GM06990 (cell line): ENCODE measurements around the gene NAV3.

Source experiments
- DNase-seq: peaks from one replicate; pipeline ENCODE4 v3.0.0-alpha.2; 2011; ENCODE audit not compliant: insufficient read length; ENCODE audit errors: extremely low read depth
- H3K27me3 ChIP-seq: replicated peaks from 2 replicates; pipeline ENCODE4 v1.6.0; 2011; ENCODE audit warnings: low read length; ENCODE audit not compliant: control insufficient read depth, insufficient read depth
- H3K36me3 ChIP-seq: 2 replicates; pipeline ENCODE4 v1.5.1; 2011; ENCODE audit warnings: low read length; ENCODE audit not compliant: control insufficient read depth, insufficient read depth
- H3K4me3 ChIP-seq: replicated peaks from 2 replicates; pipeline ENCODE4 v1.5.1; 2011; ENCODE audit warnings: low read depth, mild to moderate bottlenecking, control low read depth, low read length
- TF ChIP-seq, protein P1 (sequence below): IDR thresholded peaks from 2 replicates; pipeline ENCODE4 v1.5.1; 2011; ENCODE audit warnings: low read length, control low read depth, mild to moderate bottlenecking, inconsistent platforms; ENCODE audit not compliant: insufficient read depth, poor library complexity, severe bottlenecking

Gene NAV3

GRCh38 chr12:77813558-77813957 lies 17.1 kb upstream of the NAV3 start:
- Histone ChIP-seq H3K4me3 (no peak overlapping the region), H3K27me3 (no peaks in the 10 kb centered on the region), H3K36me3 (no peaks in the 10 kb centered on the region)
- no peak for DNase-seq
- TF ChIP-seq, protein P1, sequence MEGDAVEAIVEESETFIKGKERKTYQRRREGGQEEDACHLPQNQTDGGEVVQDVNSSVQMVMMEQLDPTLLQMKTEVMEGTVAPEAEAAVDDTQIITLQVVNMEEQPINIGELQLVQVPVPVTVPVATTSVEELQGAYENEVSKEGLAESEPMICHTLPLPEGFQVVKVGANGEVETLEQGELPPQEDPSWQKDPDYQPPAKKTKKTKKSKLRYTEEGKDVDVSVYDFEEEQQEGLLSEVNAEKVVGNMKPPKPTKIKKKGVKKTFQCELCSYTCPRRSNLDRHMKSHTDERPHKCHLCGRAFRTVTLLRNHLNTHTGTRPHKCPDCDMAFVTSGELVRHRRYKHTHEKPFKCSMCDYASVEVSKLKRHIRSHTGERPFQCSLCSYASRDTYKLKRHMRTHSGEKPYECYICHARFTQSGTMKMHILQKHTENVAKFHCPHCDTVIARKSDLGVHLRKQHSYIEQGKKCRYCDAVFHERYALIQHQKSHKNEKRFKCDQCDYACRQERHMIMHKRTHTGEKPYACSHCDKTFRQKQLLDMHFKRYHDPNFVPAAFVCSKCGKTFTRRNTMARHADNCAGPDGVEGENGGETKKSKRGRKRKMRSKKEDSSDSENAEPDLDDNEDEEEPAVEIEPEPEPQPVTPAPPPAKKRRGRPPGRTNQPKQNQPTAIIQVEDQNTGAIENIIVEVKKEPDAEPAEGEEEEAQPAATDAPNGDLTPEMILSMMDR = no peak

GRCh38 chr12:77814386-77814785 lies 16.3 kb upstream of the NAV3 start:
- no peak for DNase-seq
- TF ChIP-seq, protein P1 = no peak

DNA sequence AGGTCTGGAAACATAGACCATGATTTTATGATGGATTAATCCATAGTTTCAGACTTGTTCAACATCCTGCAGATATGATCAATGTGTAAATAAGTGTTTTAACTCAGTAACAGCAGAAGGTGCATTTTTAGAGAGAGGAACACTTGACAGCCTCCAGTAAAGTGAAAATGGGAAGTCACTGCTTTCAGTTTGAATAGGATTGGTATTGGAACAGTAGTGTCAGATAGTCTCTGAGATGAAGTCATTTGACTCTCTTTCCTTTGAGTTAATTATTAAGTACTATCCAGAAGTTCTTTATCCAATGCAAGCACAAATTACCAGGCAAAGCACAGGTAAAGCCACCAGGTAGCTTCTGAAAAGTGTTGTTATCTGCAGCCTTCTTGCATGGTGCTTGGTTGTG lies 14.5 kb upstream of the NAV3 start:
- Histone ChIP-seq H3K4me3 (no peak overlapping the region), H3K27me3 (no peaks in the 10 kb centered on the region), H3K36me3 (no peaks in the 10 kb centered on the region)
- peak; percentile 6 for DNase-seq
- TF ChIP-seq, protein P1 = no peak

More at GRCh38 chr12:77814386-77814785, 16.3 kb upstream of the NAV3 start:
- H3K27me3 ChIP-seq = no peaks in the 10 kb centered on the region
- no peak overlapping the region for H3K4me3 ChIP-seq
- no peaks in the 10 kb centered on the region for H3K36me3 ChIP-seq

DNA sequence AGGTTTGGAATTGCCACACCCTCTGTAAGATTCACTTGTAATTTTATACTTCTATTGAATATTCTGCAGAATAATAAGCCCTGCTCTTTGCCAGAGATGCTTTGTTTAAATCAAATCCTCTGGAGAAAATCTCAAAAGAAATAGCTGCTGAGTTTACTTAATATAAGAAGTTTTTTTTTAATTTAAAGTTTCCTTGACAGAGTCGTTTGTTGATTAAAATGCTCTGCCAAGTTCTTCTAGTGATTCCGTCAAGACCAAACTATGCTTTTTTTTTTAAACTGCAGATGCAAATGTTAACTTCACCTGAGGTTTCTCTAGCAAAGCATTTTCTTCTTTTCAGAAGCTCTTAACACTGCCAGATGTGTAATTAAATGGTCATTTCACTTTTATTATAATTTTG lies 13.4 kb upstream of the NAV3 start:
- Histone ChIP-seq H3K27me3 (no peaks in the 10 kb centered on the region), H3K4me3 (no peak overlapping the region), H3K36me3 (no peaks in the 10 kb centered on the region)
- DNase-seq = no peak
- TF ChIP-seq, protein P1 = no peak

DNA sequence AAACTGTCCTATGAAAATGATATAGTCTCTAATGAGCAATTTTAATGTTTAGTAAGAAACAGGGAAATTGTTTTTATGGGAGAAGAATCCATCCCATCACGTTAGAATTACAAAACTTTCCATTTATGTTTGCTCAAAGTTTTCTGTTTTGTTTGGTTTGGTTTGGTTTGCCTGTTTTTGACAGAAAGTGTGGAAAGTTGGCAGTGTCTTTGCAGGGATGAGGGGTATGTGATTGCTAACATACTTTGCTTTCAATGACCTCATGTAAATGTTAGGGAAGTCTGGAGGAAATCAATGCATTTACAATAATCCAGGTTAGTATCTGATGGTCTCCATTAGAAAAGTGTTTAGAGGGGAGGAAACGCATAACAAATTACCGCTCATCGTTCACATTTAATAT lies 12.3 kb upstream of the NAV3 start:
- Histone ChIP-seq H3K27me3 (no peaks in the 10 kb centered on the region), H3K36me3 (no peaks in the 10 kb centered on the region), H3K4me3 (no peak overlapping the region)
- TF ChIP-seq, protein P1 = no peak
- no peak for DNase-seq

DNA sequence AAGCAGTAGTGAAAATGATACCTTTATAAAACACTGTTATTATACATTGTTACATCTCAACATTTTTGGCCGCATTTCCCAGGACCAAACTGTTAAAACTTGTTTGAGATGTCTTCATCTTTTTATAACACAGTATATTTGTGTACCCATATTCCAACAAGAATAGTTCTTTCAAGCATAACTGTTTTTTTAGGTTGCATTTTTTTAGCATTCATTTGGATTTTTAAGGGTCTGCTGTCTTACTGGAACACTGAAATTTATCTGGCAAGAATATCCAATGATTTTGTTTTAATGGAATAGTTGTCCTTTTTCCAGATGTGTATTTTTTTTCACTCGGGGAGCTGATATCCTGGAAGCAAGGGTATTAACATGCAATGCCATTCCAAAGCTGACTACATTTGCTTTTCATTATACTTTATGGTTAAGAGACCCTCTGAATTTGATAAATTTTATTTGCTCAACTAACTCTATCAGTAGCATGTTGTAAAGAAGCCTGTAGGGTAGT lies 8.9 kb upstream of the NAV3 start:
- TF ChIP-seq, protein P1 = no peak
- H3K36me3 ChIP-seq = no peaks in the 10 kb centered on the region
- no peaks in the 10 kb centered on the region for H3K27me3 ChIP-seq
- no peak overlapping the region for H3K4me3 ChIP-seq
- DNase-seq = no peak
